Coronary artery (tissue), 2 donors: Measurements from ENCODE around the gene GRID1.

Experiments
- DNase-seq: peaks from one replicate; pipeline ENCODE4 v3.0.0-alpha.2; 2017; ENCODE audit warnings: low spot score
- H3K27ac ChIP-seq, 2 donors: fragments of 200-600 bp; sonication (generic); one replicate each; pipeline ENCODE4 v1.5.1; 2016 to 2019
- H3K4me3 ChIP-seq: fragments of 200-600 bp; sonication (generic); 2 replicates; pipeline ENCODE4 v1.5.1; 2016; ENCODE audit warnings: mild to moderate bottlenecking, moderate library complexity
- TF ChIP-seq, protein P1 (sequence below): fragments of 200-600 bp; sonication (generic); IDR thresholded peaks from one replicate; pipeline ENCODE4 v1.5.1; 2019; ENCODE audit warnings: antibody characterized with exemption

The GRID1 gene

DNA sequence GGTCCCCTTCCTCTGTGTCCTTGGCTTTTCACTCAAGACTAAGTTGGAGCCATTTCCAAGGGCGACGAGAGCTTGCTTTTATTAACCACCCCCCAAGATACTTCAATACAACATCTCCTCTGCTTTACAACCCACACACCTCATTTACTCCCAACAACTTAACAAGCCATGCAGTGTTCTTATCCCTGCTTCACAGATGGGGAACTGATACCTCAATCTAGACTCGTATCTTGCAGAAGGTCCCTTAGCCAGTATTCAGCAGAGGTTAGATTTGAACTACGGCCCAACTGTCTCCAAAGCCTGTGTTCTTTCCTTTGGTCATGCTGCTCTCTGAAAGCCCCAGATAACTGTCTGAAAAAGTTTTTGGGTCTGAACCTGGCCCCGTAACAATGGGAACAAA lies 444.8 kb downstream of the GRID1 start:
- Histone ChIP-seq H3K4me3 (no peak overlapping the region), H3K27ac (no peak overlapping the region)
- TF ChIP-seq, protein P1, sequence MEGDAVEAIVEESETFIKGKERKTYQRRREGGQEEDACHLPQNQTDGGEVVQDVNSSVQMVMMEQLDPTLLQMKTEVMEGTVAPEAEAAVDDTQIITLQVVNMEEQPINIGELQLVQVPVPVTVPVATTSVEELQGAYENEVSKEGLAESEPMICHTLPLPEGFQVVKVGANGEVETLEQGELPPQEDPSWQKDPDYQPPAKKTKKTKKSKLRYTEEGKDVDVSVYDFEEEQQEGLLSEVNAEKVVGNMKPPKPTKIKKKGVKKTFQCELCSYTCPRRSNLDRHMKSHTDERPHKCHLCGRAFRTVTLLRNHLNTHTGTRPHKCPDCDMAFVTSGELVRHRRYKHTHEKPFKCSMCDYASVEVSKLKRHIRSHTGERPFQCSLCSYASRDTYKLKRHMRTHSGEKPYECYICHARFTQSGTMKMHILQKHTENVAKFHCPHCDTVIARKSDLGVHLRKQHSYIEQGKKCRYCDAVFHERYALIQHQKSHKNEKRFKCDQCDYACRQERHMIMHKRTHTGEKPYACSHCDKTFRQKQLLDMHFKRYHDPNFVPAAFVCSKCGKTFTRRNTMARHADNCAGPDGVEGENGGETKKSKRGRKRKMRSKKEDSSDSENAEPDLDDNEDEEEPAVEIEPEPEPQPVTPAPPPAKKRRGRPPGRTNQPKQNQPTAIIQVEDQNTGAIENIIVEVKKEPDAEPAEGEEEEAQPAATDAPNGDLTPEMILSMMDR = no peak
- no peak for DNase-seq

- no peak overlapping the region for H3K4me3 ChIP-seq
- TF ChIP-seq, protein P1 = no peak
- H3K27ac ChIP-seq = no peak overlapping the region
- DNase-seq = no peak
Observed at GRCh38 chr10:85920311-85920710, 446.3 kb downstream of the GRID1 start.

GRCh38 chr10:85919491-85920021 lies 447.0 kb downstream of the GRID1 start:
- no peak overlapping the region for H3K4me3 ChIP-seq
- DNase-seq = no peak
- H3K27ac ChIP-seq = no peak overlapping the region
- TF ChIP-seq, protein P1 = no peak

- TF ChIP-seq, protein P1 = no peak
- no peak overlapping the region for H3K27ac ChIP-seq
- no peak overlapping the region for H3K4me3 ChIP-seq
- no peak for DNase-seq
Observed at GRCh38 chr10:85918371-85918770, 448.2 kb downstream of the GRID1 start.

GRCh38 chr10:85917601-85918000 lies 449.0 kb downstream of the GRID1 start:
- no peak overlapping the region for H3K4me3 ChIP-seq
- H3K27ac ChIP-seq = no peak overlapping the region
- TF ChIP-seq, protein P1 = no peak
- DNase-seq = no peak

GRCh38 chr10:85916994-85917573 lies 449.5 kb downstream of the GRID1 start:
- TF ChIP-seq, protein P1 = no peak
- Histone ChIP-seq H3K27ac (no peak overlapping the region), H3K4me3 (no peak overlapping the region)
- DNase-seq = no peak

DNA sequence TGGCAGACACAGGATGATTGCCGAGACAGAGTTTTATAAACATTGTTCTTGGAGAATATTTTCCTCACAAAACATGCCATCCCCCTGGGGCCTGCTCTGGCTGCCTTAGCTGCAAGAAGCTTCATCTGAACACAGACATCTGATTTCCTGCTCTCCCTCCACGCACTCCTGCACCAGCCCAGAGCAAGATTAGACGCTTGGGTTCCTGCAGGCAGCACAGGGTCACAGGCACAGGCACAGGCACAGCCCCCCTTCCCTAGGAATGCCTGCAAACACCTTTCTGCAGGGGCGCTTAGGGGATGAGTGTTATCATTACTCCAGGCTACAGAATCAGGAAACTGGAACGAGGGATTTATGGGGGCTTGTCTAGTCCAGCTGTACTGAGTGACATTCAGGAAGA lies 450.3 kb downstream of the GRID1 start:
- DNase-seq = no peak
- H3K4me3 ChIP-seq = no peak overlapping the region
- TF ChIP-seq, protein P1 = no peak
- H3K27ac ChIP-seq = no peak overlapping the region
